ENCODE data around the gene CD44.
A peak's percentile ranks its signal among the peaks of the same experiment; 100 is the strongest.

Gene CD44

DNA sequence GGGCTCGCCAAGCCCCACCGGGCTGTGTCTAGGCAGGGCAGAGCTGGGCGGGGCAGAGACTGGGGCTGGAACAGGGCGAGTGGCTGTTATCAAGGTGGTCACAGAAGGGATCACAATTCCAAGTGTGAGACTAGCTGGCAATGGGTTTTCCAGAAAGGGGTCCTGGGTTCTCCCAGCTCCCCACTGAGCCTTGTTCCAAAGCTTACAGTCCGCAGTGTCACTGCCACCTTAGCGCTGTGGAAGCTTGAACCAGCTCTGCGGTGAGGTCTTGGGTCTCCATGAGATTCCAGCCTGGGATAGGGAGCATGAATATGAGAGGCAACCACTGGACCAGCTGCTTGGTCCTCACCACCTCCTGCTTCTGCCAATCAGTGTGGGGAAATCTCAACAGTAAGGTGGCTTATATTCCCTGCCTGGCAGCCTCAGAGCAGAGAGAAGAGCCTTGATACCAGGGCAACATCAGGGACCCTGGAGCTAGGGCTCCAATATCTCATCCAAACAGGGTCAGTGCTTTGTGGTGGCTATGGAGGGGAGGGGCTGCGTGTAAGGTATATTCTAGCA, 831 bp downstream of the CD44 start:
- no peak for DNase-seq (ENCODE audit: low read depth)

GRCh38 chr11:35141071-35141470, 2.1 kb downstream of the CD44 start:
- DNase-seq (ENCODE audit: low read depth) = no peak

DNA sequence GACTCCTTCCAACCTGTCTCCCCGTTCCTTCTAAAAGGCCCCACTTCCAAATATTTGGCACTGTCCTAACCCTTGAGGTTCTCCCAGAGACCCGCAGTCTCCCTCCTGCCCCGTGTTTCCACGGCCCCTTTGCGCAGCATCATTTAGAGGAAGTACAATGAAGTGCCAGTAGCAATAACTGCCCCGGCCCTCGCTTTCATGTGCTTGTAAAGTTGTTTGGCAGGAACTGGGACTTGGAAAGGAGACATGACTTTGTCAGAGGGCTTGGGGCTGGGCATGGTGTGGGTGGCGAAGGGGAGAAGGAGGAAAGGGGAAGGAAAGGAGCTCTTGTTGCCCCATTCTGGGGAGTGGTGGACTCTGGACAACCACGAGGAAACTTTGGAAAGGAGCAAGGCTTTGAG, 2.6 kb downstream of the CD44 start:
- no peak for DNase-seq (ENCODE audit: low read depth)

DNA sequence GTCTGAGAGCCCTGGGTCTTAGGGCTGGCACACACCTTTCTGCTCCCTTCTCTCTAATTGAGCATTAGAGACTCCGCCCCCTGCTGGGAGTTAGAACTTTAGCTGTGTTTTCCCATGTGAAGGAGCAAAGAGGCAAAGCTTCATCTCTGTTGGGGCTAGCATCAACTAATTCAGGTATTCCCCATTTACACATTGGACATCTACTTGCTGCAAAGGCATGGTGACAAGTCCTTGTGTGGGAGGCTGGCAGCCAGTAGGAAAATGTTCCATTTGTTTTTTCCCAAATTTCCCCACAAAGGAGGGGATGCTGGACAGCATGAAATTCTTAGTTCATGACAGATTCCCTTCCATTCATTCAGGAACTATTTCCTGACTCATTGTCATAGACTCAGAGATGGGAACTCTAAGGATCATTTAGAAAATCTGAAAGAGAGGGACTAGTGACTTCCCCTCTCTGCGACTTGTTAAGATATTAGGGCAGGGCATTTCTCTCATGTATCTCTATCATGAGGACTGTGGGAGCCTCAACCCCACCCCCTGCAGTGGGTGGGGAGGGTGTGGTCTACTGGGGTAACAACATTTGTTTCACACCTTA, 3.6 kb downstream of the CD44 start:
- peak; percentile 63 for DNase-seq (ENCODE audit: low read depth)

DNA sequence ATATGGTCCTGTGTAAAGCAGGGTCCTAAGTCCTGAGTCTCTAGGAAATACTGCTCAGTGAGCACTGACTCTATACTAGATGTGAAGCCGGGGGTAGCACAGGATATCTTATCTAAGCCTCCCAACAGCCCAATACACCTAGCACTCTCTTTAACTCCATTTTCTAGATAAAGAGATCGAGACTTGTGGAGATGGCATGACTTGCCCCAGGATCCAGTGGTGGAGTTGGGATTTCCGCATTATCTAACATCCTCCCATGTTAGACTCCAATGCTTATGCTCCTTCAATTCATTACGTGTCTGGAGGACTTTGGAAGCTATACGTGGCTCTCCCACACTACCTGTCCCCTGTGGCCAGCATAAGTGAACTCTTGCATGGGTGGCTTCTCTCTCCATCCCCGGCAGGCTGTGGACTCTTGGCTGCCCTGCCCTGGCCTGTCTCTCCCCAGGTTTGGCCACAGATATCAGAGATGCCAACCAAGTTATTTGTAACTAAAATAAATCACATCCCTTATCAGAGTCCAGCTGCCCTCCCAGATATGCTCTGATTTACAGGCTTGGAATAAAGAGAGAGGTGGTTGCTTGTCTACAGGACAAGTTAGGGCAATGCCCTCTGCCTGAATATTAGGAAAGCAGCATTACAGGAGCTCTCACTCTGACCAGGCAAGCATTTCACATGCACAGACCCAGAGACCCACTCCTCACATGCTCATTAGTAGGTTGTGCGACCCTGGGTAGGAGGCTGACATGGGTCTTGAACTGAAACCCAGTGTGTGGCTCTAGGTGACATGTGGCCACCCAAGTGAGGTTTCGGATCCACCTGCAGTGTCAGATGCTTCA, 4.5 kb downstream of the CD44 start:
- no peak for DNase-seq (ENCODE audit: low read depth)

GRCh38 chr11:35144136-35144741, 5.3 kb downstream of the CD44 start:
- peak; percentile 74 for DNase-seq (ENCODE audit: low read depth)

DNA sequence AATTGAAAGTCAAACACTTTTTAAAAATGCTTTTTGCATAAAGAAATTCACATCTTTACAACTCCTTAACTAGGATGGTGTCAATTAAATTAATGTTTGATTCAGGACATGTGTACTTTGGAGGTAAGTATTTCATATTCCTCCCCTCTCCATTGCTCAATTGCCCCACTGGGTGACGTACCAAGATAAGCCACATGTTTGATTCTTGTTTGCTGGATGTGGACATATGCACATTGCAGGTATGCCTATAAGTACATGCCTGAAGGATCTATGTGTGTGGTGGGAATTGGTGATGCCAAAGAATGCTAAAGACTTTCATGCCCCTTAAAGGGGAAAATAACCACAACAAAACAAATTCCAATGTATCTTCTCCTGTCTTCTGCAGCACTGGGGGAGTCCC, 5.8 kb downstream of the CD44 start:
- no peak for DNase-seq (ENCODE audit: low read depth)

DNA sequence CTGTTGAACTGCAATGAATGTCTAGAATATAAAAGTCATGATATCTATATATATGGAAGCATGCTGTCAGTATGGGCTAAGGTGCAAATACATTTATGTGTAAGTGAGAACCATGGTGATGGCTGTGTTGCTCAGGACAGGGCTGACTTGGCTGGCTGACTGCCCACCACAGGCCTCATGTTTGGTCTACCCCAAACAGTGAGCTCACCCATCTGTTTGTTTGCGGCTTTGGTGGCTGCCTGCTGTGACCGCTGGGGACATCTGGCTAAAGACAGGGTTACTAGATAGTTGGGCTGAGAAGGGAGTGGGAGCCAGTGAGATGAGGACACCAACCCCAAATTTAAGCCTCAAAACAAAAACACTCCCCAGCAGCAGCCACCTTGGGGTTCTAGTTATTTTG, 6.3 kb downstream of the CD44 start:
- DNase-seq (ENCODE audit: low read depth) = no peak

DNA sequence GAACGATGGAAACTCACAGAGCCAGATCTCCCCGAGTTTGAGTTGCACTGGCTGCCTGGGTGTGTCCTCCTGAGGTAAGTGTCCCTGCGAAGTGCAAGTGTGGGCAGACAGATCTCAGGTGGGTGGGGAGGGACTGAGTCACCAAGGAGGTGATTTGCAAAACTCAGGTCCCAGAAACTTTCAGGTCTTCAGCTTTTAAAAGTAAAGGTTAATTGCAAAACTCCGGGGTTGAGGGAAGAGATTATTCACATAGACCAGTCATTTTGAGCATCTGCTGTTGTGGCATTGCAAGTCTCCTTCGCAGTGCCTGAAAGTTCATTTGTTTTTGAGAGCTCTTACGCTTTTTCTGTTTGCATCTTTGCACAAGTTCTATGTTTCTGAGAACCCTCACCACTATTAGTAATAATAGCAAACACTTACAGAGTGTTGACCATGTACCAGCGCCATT, 7.1 kb downstream of the CD44 start:
- no peak for DNase-seq (ENCODE audit: low read depth)

DNA sequence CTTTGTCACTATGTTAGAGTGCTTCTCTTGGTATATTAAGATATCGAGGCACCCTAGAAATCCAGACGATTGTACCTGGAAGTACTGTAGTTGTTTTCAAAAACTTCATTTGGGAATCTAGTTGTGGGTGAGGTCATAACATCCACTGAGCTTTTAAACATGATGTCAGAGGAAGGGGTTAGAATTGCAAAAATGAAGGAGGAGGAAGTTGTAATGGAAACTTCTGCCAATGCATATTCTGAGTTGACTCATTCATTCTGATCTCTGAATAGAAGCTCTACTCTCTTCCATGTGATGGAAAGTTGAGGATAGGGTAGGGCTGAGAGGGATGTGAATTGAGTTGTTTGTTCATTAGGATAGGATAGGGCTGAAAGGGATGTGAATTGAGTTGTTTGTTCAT, 7.7 kb downstream of the CD44 start:
- no peak for DNase-seq (ENCODE audit: low read depth)

DNA sequence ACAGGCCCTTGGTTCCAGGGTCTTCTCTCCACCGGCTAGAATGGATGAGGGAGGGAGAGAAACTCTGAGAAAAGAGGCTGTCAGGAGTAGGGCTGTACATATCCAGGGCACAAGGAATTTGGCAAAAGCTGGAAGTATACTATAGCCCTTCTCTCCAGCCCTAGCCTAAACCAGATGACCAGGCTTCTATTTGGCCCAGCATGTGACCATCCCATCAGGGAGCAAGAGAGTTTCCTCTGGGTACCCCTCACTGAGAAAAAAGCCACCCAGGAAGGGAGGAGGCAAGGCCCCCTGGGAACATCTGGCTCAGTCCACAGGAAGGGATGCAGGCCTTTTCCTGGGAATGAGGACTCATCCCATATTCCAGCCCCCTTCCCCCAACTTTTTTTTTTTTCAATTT, 8.3 kb downstream of the CD44 start:
- DNase-seq (ENCODE audit: low read depth) = no peak

- no peak for DNase-seq (ENCODE audit: low read depth)
Measured at GRCh38 chr11:35148163-35148837, 9.3 kb downstream of the CD44 start.

DNA sequence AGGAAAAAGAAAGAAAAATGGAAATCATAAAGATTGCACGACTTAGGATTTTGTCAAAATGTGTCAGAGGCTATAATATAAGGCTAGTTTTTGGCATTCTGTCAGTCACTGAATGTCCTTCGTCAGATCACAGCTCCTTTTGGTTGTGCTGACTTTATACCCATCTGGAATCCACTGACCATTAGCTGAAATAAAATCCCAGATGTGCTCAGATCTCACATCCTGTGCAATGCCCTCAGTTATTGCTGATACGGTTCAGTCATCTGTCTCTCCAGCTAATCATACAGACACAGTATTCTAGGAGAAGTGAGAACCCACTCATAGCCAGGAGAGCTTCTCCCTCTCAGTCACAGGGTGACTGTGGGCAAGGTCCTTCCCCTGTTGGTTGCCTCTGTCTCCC, 11.5 kb downstream of the CD44 start:
- DNase-seq (ENCODE audit: low read depth) = no peak

- peak; percentile 44 for DNase-seq (ENCODE audit: low read depth)
Measured at GRCh38 chr11:35151241-35151640, 12.3 kb downstream of the CD44 start.

- DNase-seq (ENCODE audit: low read depth) = no peak
Measured at GRCh38 chr11:35151683-35152280, 12.8 kb downstream of the CD44 start.

DNA sequence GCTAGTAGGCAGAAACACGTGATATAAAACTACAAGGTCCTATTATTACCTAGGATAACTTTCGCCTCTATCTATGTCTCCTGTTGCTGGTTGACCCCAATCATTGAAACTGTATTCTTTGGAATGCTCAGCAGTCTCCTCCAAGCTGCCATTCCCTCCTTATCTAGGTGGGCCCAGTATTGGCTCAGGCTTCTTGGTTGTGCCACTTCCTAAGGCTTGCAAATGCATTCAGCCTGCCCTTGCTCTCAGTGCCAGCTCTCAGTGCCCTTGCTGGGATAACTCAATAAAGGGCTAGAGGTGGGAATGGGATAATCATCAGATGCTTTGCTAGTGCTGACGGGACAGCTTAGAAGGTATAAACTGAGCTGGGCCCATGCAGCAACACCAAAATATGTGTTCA, 13.6 kb downstream of the CD44 start:
- no peak for DNase-seq (ENCODE audit: low read depth)

DNA sequence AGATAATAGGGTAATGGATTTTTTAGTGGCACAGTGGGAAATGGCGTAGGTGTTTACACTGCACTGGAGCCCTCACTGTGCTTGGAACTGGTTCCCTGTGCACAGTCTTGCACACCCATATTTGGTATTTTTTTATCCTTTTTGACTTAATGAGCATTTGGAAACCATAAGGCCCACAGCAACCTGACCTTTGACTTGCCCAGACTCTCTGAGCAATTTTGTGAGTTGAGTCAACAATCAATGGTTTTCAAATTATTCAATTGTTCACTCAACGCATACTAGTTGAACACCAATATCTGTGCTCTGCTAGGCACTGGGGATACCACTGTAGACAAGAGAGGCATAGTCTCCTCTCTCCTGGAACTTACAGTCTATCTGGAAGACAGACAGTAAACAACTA, 14.3 kb downstream of the CD44 start:
- no peak for DNase-seq (ENCODE audit: low read depth)

DNA sequence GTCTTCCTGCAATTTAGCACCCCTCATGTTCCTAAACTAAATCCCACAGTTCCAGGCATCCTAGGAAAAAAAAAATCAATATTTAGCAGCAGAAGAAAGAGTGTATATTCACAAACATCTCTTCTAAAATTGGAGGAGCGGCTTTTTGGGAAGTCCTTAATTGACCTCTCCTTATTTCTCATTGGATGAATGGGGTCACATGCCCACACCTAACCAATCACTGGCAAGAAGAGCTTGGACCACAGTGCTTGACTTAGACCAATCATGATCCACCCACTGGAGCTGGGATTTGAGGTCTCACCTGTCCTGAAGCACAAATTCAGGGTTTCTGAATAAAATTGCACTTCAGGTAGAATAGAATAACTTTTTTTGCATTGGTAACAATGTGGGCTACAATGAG, 16.0 kb downstream of the CD44 start:
- no peak for DNase-seq (ENCODE audit: low read depth)

GRCh38 chr11:35155677-35156076, 16.7 kb downstream of the CD44 start:
- no peak for DNase-seq (ENCODE audit: low read depth)

- no peak for DNase-seq (ENCODE audit: low read depth)
Measured at GRCh38 chr11:35157814-35158700, 19.1 kb downstream of the CD44 start.
